DOHH2 (cell line): Measurements from ENCODE around the gene CNTNAP2.

Source experiments
- CTCF ChIP-seq: fragments of 200-600 bp; sonication (generic); IDR thresholded peaks from one replicate; pipeline ENCODE4 v1.5.1; 2014; ENCODE audit warnings: antibody characterized with exemption, mild to moderate bottlenecking, low read depth, low read length; ENCODE audit not compliant: poor library complexity, severe bottlenecking
- EZH2phosphoT487 ChIP-seq: fragments of 200-600 bp; sonication (generic); IDR thresholded peaks from 2 replicates; pipeline ENCODE4 v1.6.1; 2017; ENCODE audit warnings: borderline replicate concordance, mild to moderate bottlenecking, antibody characterized with exemption, low read length, moderate library complexity, mixed read lengths

DNA sequence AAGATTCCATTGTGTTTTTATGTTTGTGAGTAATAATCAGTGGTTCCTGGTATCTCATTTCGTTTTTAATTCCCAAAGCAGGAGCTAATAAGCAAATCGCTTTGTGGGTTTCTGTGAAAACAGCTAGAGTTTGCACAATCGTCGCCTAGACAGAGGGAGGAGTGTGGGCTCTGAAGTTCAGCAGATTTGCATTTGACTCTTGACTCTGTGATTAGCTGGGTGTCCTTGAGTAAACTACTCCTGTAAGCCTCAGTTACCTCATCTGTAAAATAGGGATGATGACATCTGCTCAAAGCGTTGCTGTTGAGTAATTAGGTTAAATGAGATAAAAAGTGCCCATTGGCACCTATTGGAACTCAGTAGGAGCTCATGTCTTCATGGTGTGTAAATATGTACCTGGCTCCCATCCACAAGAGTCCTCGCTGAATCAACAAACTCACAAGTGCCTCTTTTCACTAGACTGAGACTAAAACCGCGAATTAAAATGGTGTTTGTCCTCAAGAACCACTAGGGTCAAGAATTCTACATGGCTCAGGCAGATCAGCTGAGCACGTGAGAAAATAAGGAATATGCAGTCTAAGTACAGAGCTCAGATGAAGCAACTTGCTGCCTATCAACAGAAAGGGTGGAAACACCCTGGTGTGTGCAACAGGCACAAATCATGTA lies 2088.2 kb downstream of the CNTNAP2 start:
- TF ChIP-seq CTCF (no peak), EZH2phosphoT487 (no peak)
